KMS-11 (cell line): Measurements from ENCODE around the gene TRIOBP.

ENCODE experiments used
- H2AFZ ChIP-seq: fragments of 200-600 bp; sonication (generic); 2 replicates; pipeline ENCODE4 v1.6.1; 2016; ENCODE audit warnings: antibody characterized with exemption, mixed run types, low read depth
- H3K27ac ChIP-seq: fragments of 200-600 bp; sonication (generic); 2 replicates; pipeline ENCODE4 v1.6.1; 2016; ENCODE audit warnings: mild to moderate bottlenecking, mixed run types
- H3K27me3 ChIP-seq: fragments of 200-600 bp; sonication (generic); 2 replicates; pipeline ENCODE4 v1.6.1; 2017; ENCODE audit warnings: mild to moderate bottlenecking, low read depth, mixed run types, moderate library complexity; ENCODE audit not compliant: insufficient read depth
- H3K36me3 ChIP-seq: fragments of 200-600 bp; sonication (generic); 2 replicates; pipeline ENCODE4 v1.6.1; 2017; ENCODE audit warnings: mild to moderate bottlenecking, mixed run types; ENCODE audit not compliant: insufficient read depth
- H3K4me1 ChIP-seq: fragments of 200-600 bp; sonication (generic); 2 replicates; pipeline ENCODE4 v1.6.1; 2016; ENCODE audit warnings: mild to moderate bottlenecking, low read depth, mixed run types; ENCODE audit not compliant: poor library complexity, severe bottlenecking
- H3K4me2 ChIP-seq: fragments of 200-600 bp; sonication (generic); 2 replicates; pipeline ENCODE4 v1.7.0; 2016; ENCODE audit warnings: mild to moderate bottlenecking, mixed run types
- H3K4me3 ChIP-seq: fragments of 200-600 bp; sonication (generic); IDR thresholded peaks from 2 replicates; pipeline ENCODE4 v1.6.1; 2017; ENCODE audit warnings: low read depth, low read length, mixed read lengths; ENCODE audit not compliant: insufficient read depth
- H3K79me2 ChIP-seq: fragments of 200-600 bp; sonication (generic); 2 replicates; pipeline ENCODE4 v1.6.1; 2016; ENCODE audit warnings: low read depth, mixed run types; ENCODE audit not compliant: insufficient read depth
- H3K9ac ChIP-seq: fragments of 200-600 bp; sonication (generic); 2 replicates; pipeline ENCODE4 v1.6.1; 2016; ENCODE audit warnings: mild to moderate bottlenecking, mixed run types
- H4K20me1 ChIP-seq: fragments of 200-600 bp; sonication (generic); 2 replicates; pipeline ENCODE4 v1.6.1; 2016; ENCODE audit warnings: mild to moderate bottlenecking, mixed run types; ENCODE audit not compliant: insufficient read depth
- TF ChIP-seq, protein P1 (sequence below): fragments of 200-600 bp; sonication (generic); conservative IDR thresholded peaks from 2 replicates; pipeline ENCODE4 v1.6.1; 2017; ENCODE audit warnings: low read depth, mild to moderate bottlenecking, antibody characterized with exemption, low read length, moderate library complexity, mixed read lengths

Gene TRIOBP, protein sequence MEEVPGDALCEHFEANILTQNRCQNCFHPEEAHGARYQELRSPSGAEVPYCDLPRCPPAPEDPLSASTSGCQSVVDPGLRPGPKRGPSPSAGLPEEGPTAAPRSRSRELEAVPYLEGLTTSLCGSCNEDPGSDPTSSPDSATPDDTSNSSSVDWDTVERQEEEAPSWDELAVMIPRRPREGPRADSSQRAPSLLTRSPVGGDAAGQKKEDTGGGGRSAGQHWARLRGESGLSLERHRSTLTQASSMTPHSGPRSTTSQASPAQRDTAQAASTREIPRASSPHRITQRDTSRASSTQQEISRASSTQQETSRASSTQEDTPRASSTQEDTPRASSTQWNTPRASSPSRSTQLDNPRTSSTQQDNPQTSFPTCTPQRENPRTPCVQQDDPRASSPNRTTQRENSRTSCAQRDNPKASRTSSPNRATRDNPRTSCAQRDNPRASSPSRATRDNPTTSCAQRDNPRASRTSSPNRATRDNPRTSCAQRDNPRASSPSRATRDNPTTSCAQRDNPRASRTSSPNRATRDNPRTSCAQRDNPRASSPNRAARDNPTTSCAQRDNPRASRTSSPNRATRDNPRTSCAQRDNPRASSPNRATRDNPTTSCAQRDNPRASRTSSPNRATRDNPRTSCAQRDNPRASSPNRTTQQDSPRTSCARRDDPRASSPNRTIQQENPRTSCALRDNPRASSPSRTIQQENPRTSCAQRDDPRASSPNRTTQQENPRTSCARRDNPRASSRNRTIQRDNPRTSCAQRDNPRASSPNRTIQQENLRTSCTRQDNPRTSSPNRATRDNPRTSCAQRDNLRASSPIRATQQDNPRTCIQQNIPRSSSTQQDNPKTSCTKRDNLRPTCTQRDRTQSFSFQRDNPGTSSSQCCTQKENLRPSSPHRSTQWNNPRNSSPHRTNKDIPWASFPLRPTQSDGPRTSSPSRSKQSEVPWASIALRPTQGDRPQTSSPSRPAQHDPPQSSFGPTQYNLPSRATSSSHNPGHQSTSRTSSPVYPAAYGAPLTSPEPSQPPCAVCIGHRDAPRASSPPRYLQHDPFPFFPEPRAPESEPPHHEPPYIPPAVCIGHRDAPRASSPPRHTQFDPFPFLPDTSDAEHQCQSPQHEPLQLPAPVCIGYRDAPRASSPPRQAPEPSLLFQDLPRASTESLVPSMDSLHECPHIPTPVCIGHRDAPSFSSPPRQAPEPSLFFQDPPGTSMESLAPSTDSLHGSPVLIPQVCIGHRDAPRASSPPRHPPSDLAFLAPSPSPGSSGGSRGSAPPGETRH (N-terminal part only)

DNA sequence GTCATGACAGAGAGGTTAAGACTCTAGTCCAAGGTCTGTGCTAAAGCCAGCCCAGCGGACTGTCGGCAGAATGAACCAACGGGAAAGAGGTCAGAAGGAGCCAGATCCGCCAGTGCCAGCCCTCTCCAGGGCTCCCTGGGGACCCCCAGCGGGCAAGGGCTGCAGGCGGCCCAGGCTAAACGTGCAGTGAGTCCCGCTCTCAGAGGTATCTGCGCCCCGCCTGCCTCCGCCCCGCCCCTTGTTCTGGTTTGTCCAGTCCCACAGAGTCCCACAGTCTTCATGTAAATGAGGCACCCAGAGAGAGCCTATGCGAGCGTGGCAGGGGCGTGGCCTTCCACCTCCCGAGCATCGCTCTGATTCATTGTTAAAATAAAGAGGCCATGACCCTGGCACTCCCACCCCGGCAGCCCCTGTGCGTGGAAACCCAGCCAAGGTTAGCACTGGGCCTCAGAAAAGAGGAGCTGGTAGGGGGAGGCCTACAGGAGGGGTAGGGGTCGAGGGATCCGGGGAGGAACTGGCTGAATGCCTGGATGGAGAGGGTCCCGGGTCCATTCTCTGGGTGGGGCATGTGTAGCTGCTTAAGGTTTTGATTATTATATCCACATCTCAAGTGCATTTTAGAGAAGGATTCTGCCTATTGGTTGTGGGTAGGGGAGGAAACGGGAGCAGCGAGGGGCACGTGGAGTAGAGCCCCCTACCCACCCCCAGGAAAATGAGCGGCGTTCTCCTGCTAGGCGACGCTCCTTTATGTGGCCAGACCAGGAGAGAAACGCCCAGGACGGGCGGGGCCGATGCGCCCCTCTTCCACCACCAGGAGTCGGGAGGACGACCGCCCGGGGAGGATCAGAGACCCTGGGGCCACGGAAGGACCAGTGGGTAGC, at the start of gene TRIOBP:
TSS of gene TRIOBP (plus strand) at position 392 of the 881 bp plus-strand sequence. CDS start 4,318 bp downstream, outside the sequence.
- no peak within 1 kb of the TSS for H3K4me2 ChIP-seq
- no peak within 1 kb of the TSS for H3K9ac ChIP-seq
- no peak within 1 kb of the TSS for H3K4me3 ChIP-seq
- H4K20me1 ChIP-seq = no peaks in the 10 kb centered on the region
- TF ChIP-seq, protein P1, sequence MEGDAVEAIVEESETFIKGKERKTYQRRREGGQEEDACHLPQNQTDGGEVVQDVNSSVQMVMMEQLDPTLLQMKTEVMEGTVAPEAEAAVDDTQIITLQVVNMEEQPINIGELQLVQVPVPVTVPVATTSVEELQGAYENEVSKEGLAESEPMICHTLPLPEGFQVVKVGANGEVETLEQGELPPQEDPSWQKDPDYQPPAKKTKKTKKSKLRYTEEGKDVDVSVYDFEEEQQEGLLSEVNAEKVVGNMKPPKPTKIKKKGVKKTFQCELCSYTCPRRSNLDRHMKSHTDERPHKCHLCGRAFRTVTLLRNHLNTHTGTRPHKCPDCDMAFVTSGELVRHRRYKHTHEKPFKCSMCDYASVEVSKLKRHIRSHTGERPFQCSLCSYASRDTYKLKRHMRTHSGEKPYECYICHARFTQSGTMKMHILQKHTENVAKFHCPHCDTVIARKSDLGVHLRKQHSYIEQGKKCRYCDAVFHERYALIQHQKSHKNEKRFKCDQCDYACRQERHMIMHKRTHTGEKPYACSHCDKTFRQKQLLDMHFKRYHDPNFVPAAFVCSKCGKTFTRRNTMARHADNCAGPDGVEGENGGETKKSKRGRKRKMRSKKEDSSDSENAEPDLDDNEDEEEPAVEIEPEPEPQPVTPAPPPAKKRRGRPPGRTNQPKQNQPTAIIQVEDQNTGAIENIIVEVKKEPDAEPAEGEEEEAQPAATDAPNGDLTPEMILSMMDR = no peak
- no peaks in the 10 kb centered on the region for H3K27me3 ChIP-seq
- no peak within 1 kb of the TSS for H2AFZ ChIP-seq
- no peaks in the 10 kb centered on the region for H3K79me2 ChIP-seq
- no peaks in the 10 kb centered on the region for H3K4me1 ChIP-seq
- no peak within 1 kb of the TSS for H3K27ac ChIP-seq
- H3K36me3 ChIP-seq = no peaks in the 10 kb centered on the region; the same call in 1 of the 2 replicates

DNA sequence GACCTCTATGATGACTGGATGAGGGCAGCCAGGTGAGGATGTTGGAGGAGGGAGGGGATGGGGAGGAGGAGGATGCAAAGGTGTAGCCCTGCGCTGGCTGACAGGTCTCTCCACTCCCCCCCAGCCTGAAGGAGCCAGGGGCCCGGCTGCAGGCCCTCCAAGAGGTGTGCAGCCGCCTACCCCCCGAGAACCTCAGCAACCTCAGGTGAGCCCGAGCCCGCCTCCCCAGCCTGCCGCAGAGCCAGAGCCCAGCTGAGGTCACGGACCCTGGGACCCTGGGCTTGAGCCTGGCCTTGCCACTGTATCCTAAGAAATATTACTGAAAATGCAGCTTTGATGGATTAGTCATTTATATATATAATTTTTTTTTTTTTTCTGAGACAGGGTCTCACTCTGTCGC, 49.5 kb upstream of the TRIOBP start:
- no peak overlapping the region for H3K27ac ChIP-seq
- no peaks in the 10 kb centered on the region for H3K27me3 ChIP-seq
- H3K4me1 ChIP-seq = no peaks in the 10 kb centered on the region
- no peak overlapping the region for H3K4me2 ChIP-seq
- no peak overlapping the region for H2AFZ ChIP-seq
- H3K36me3 ChIP-seq = no peaks in the 10 kb centered on the region
- no peak overlapping the region for H3K4me3 ChIP-seq
- no peaks in the 10 kb centered on the region for H4K20me1 ChIP-seq
- TF ChIP-seq, protein P1 = no peak
- no peak overlapping the region for H3K9ac ChIP-seq
- no peaks in the 10 kb centered on the region for H3K79me2 ChIP-seq

DNA sequence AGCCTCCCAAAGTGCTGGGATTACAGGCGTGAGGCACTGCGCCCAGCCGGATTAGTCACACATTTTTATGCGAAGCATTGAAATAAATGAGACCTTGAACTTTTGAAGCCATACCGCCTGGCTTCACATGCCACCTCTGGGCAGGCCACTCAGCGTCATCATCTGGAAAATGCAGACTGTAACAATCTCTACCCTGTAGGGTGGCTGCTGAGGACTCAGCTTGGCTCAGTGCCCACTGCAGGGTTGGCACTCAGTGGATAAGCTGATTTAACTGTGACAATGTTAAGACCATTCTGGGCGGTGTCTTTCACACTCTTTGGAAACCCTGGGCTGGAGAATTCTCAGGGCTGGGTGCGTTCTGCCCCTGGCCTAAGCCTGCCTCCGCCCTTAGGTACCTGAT, 48.9 kb upstream of the TRIOBP start:
- H3K79me2 ChIP-seq = no peaks in the 10 kb centered on the region
- H3K36me3 ChIP-seq = no peaks in the 10 kb centered on the region
- H4K20me1 ChIP-seq = no peaks in the 10 kb centered on the region
- H3K4me3 ChIP-seq = no peak overlapping the region
- no peak overlapping the region for H3K27ac ChIP-seq
- TF ChIP-seq, protein P1 = no peak
- H2AFZ ChIP-seq = no peak overlapping the region
- no peaks in the 10 kb centered on the region for H3K27me3 ChIP-seq
- no peak overlapping the region for H3K9ac ChIP-seq
- H3K4me2 ChIP-seq = no peak overlapping the region
- H3K4me1 ChIP-seq = no peaks in the 10 kb centered on the region
